Breast epithelium (tissue), 3 donors: Measurements from ENCODE around the gene KCNMB1.

ENCODE experiments used
- CTCF ChIP-seq, 3 donors: fragments of 450-650 bp; IDR thresholded peaks; one replicate each; pipeline ENCODE4 v1.5.1; 2016 to 2017; ENCODE audit warnings: antibody characterized with exemption in 3 of 3, mild to moderate bottlenecking in 3 of 3, moderate library complexity in 3 of 3
- POLR2AphosphoS5 ChIP-seq, 3 donors: sonication (generic); formaldehyde crosslinking; IDR thresholded peaks; one replicate each; pipeline ENCODE4 v1.6.1; 2017; ENCODE audit warnings: antibody characterized with exemption in 3 of 3

- TF ChIP-seq CTCF (IDR thresholded peaks at IDR 0.05): no peak
- TF ChIP-seq POLR2AphosphoS5 (IDR thresholded peaks at IDR 0.05): no peak
These were observed 49.4 kb downstream of the KCNMB1 start for GRCh38 chr5:170339780-170340167.
